Suprapubic skin (tissue), 4 donors: ENCODE results near the gene CYP2E1. TPM values are rescaled to one million over a fixed set of nuclear protein-coding genes. Genes with fewer than 3 reads are reported as not detected.

Experiments
- DNase-seq, 2 donors: peaks; one replicate each; pipeline ENCODE4 v3.0.0-alpha.2; 2019; ENCODE audit warnings: low spot score in 2 of 2
- H3K27ac ChIP-seq: fragments of 200-600 bp; sonication (generic); one replicate; pipeline ENCODE4 v1.5.1; 2019
- H3K27me3 ChIP-seq: fragments of 200-600 bp; sonication (generic); one replicate; pipeline ENCODE4 v1.5.1; 2019
- H3K36me3 ChIP-seq: fragments of 200-600 bp; sonication (generic); one replicate; pipeline ENCODE4 v1.5.1; 2019
- H3K4me1 ChIP-seq: fragments of 200-600 bp; sonication (generic); one replicate; pipeline ENCODE4 v1.5.1; 2019
- H3K4me3 ChIP-seq: fragments of 200-600 bp; sonication (generic); one replicate; pipeline ENCODE4 v1.5.1; 2019; ENCODE audit warnings: mild to moderate bottlenecking
- H3K9me3 ChIP-seq: fragments of 200-600 bp; sonication (generic); one replicate; pipeline ENCODE4 v1.5.1; 2019
- EP300 ChIP-seq: sonication (generic); formaldehyde crosslinking; IDR thresholded peaks from one replicate; pipeline ENCODE4 v1.6.1; 2017; ENCODE audit warnings: antibody characterized with exemption
- POLR2A ChIP-seq, 2 donors: fragments of 450-650 bp; IDR thresholded peaks; one replicate each; pipeline ENCODE4 v1.6.1; 2017; ENCODE audit warnings: antibody characterized with exemption in 2 of 2, mild to moderate bottlenecking in 2 of 2, moderate library complexity in 2 of 2
- POLR2AphosphoS5 ChIP-seq, 3 donors: sonication (generic); formaldehyde crosslinking; IDR thresholded peaks; one replicate each; pipeline ENCODE4 v1.6.1; 2017; ENCODE audit warnings: antibody characterized with exemption in 3 of 3
- WGBS: methylation state at CpG from one replicate; pipeline ENCODE4 v1.1.5; 2018; 5-methylcytosine and 5-hydroxymethylcytosine counted together
- total RNA-seq, 4 donors: library from RNA; depleted of rRNA; stranded (reverse); fragments of >200 nt; gene quantifications; one replicate each; pipeline ENCODE4 v1.1.0, GENCODE V29; 2016
- TF ChIP-seq, protein P1 (sequence below), 2 donors: fragments of 200-600 bp in 1 of 2; fragments of 450-650 bp in 1 of 2; sonication (generic) in 1 of 2; IDR thresholded peaks; one replicate each; pipeline ENCODE4 v1.5.1; 2016 to 2019; ENCODE audit warnings: antibody characterized with exemption in 2 of 2, mild to moderate bottlenecking in 1 of 2, moderate library complexity in 1 of 2

CYP2E1 gene
- total RNA-seq, 4 donors from 2014 or later, result 4.5 to 28.0 (median 19.3) TPM

DNA sequence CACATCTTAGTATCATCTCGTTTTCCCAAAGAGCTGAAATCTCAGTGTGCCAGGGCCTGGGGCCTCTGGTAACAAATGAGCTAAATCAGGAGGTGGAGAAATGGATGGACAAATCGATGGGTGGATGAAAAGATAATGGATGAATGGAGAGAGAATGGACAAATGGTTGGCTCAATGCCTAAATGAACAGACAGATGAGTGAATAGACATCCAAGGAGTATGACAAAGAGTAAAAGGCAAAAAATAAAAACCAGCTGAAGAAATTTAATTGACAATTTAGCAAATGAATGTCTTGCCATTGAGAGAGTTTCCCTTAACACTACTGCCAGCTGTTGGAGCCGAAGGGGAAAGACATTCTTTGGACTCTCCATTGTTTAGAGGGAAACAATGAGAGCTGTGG lies 30.2 kb downstream of the CYP2E1 start:
- no peak for DNase-seq
- Histone ChIP-seq H3K36me3 (no peaks in the 10 kb centered on the region), H3K4me3 (no peak overlapping the region), H3K9me3 (no peaks in the 10 kb centered on the region), H3K27ac (no peak overlapping the region), H3K27me3 (peaks cover 9% of the 10 kb centered on the region), H3K4me1 (no peaks in the 10 kb centered on the region)
- TF ChIP-seq, protein P1, sequence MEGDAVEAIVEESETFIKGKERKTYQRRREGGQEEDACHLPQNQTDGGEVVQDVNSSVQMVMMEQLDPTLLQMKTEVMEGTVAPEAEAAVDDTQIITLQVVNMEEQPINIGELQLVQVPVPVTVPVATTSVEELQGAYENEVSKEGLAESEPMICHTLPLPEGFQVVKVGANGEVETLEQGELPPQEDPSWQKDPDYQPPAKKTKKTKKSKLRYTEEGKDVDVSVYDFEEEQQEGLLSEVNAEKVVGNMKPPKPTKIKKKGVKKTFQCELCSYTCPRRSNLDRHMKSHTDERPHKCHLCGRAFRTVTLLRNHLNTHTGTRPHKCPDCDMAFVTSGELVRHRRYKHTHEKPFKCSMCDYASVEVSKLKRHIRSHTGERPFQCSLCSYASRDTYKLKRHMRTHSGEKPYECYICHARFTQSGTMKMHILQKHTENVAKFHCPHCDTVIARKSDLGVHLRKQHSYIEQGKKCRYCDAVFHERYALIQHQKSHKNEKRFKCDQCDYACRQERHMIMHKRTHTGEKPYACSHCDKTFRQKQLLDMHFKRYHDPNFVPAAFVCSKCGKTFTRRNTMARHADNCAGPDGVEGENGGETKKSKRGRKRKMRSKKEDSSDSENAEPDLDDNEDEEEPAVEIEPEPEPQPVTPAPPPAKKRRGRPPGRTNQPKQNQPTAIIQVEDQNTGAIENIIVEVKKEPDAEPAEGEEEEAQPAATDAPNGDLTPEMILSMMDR (IDR thresholded peaks at IDR 0.05), result no peak
- TF ChIP-seq POLR2AphosphoS5 (IDR thresholded peaks at IDR 0.05) (no peak), EP300 (no peak), POLR2A (IDR thresholded peaks at IDR 0.05) (no peak)
- WGBS, result 43% methylated on average over 3 of the region's 3 CpGs

DNA sequence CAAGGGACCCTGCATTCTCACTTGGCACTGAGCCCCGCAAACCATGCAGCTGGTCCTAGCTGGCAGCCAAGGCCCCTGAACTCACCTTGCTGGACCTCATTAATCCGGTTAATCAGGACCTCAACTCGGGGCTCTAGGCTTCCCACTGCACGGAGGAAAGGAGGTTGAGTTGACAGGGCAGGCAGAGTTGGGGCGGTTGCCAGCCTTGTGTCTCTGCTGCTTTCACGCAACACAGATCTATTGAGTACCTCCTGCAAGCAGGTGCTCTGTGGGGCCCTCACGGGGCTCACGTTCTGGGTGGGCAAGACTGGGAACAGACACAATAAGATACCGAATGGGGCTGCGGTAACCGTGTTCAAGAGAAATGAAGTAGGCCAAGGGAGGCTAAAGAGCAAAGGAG lies 32.1 kb downstream of the CYP2E1 start:
- Histone ChIP-seq H3K27me3 (peaks cover 9% of the 10 kb centered on the region), H3K36me3 (no peaks in the 10 kb centered on the region), H3K4me1 (no peaks in the 10 kb centered on the region), H3K4me3 (no peak overlapping the region), H3K27ac (no peak overlapping the region), H3K9me3 (no peaks in the 10 kb centered on the region)
- no peak for DNase-seq
- 74% methylated on average over 9 of the region's 11 CpGs for WGBS
- TF ChIP-seq POLR2A (IDR thresholded peaks at IDR 0.05), result no peak
- TF ChIP-seq EP300, result no peak
- TF ChIP-seq POLR2AphosphoS5 (IDR thresholded peaks at IDR 0.05), result no peak
- TF ChIP-seq, protein P1 (IDR thresholded peaks at IDR 0.05), result no peak

GRCh38 chr10:133564816-133565215 lies 37.7 kb downstream of the CYP2E1 start:
- no peak for DNase-seq
- WGBS, result 93% methylated on average over 11 of the region's 12 CpGs
- no peaks in the 10 kb centered on the region for H3K9me3 ChIP-seq
- no peak overlapping the region for H3K27ac ChIP-seq
- TF ChIP-seq, protein P1 (IDR thresholded peaks at IDR 0.05), result no peak
- TF ChIP-seq EP300 (no peak), POLR2A (IDR thresholded peaks at IDR 0.05) (no peak), POLR2AphosphoS5 (IDR thresholded peaks at IDR 0.05) (no peak)
- H3K4me3 ChIP-seq, result no peak overlapping the region
- H3K27me3 ChIP-seq, result peaks cover 25% of the 10 kb centered on the region
- H3K4me1 ChIP-seq, result no peaks in the 10 kb centered on the region
- no peaks in the 10 kb centered on the region for H3K36me3 ChIP-seq

DNA sequence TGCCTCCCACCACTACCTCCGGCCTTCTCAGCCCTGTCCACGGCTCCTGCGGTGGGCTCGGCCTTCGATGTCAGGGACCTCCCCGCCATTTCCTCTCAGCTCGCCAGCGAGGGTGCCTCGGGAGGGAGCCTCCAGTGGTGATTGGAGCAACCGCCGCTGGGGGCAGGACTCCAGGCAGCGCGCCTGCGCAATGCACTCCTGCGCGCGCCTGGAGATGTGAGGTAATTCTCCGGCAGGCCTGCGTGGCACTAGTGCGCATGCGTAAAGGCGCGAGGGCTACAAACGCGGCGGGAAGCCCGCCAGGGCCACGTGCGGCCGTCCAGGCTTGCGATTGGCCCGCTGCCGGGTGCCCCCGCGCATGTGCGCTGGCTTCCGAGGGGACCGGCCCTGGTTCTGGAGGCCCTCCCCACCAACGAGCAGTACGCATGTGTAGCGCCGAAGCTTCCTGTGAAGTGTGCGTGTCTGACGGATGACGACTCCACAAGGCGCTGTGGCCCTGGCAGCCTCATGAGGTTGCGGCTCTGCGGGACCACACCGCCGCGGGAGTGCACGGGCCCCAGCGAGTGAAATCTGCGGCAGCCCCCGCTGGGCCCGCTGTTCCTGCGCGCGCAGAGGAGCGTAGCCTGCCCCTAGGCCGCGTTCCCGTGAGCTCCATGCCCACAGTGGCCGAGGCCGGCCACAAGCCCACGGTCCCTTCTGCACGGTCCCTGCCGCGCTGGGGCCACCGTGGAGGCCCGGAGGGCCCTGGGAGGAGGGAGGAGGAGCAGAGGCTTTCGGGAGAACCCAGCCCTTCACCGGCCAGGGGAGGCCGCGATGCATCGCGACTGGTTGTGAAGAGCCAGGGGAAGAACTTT lies 38.5 kb downstream of the CYP2E1 start, which contains the start of gene SYCE1:
Gene SYCE1 (minus strand): TSS at position 143 of the 854 bp plus-strand sequence. CDS start 54 bp downstream, at position 89.
- H3K27me3 ChIP-seq, result peaks cover 25% of the 10 kb centered on the region
- H3K4me1 ChIP-seq, result no peaks in the 10 kb centered on the region
- WGBS, result 67% methylated on average over 41 of the region's 77 CpGs
- no peaks in the 10 kb centered on the region for H3K9me3 ChIP-seq
- DNase-seq, result peak in 1 of 2 donors; percentile 88
- H3K27ac ChIP-seq, result no peak within 1 kb of the TSS
- no peaks in the 10 kb centered on the region for H3K36me3 ChIP-seq
- TF ChIP-seq POLR2AphosphoS5 (IDR thresholded peaks at IDR 0.05), result no peak
- TF ChIP-seq, protein P1 (IDR thresholded peaks at IDR 0.05), result no peak
- no peak for TF ChIP-seq EP300
- TF ChIP-seq POLR2A (IDR thresholded peaks at IDR 0.05), result no peak
- H3K4me3 ChIP-seq, result no peak within 1 kb of the TSS

DNA sequence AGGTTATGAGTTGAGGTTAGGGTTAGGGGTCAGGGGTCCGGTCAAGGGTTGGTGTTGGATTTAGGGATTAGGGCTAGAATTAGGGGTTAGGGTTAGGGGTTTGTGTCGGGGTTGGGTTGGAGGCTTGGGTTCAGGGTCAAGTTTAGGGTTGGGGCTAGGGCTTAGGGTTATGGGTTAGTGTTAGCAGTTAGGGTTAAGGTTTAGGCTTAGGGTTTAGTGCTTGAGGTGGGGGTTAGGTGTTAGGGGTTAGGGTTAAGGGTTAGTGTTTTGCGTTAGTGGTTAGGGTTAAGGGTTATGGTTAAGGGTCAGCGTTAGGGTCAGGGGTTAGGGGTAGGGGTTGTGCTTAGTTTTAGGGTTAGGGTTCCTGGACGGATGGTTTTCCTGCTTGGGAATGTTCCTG lies 40.0 kb downstream of the CYP2E1 start:
- H3K27ac ChIP-seq, result no peak overlapping the region
- DNase-seq, result no peak
- H3K27me3 ChIP-seq, result peaks cover 25% of the 10 kb centered on the region
- no peak overlapping the region for H3K4me3 ChIP-seq
- no peak for TF ChIP-seq POLR2AphosphoS5 (IDR thresholded peaks at IDR 0.05)
- H3K9me3 ChIP-seq, result no peaks in the 10 kb centered on the region
- WGBS, result 80% methylated on average over 5 of the region's 5 CpGs
- no peaks in the 10 kb centered on the region for H3K36me3 ChIP-seq
- no peaks in the 10 kb centered on the region for H3K4me1 ChIP-seq
